ENCODE data around the gene EVC.

DNA sequence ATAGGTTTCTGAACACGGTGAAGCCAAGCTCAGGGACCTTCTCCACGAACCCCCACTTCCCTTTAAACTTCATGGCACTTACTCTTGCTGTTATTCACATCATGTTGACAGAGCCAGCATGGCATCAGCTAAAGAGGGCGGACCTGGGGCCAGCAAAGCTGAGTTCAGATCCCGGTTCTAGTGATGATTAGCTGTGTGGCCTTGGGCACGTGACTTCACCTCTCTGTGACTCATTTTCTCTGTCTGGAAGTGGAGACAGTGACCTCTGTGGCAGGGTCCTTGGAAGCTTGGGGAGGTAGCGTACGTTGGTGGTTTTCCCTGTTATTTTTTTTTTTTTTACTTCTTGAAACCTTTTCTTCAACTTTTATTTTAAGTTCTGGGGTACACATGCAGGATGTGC lies 13.4 kb downstream of the EVC start:
- TF ChIP-seq FOXA1 (IDR thresholded peaks at IDR 0.05) (no peak), SUZ12 (IDR thresholded peaks at IDR 0.05) (no peak), HDGF (IDR thresholded peaks at IDR 0.05; ENCODE audit: borderline replicate concordance) (no peak), SP1 (IDR thresholded peaks at IDR 0.05) (no peak), ARNT (IDR thresholded peaks at IDR 0.05) (no peak), ELF4 (IDR thresholded peaks at IDR 0.05) (no peak), FOXM1 (IDR thresholded peaks at IDR 0.05; ENCODE audit: borderline replicate concordance) (no peak), BHLHE40 (IDR thresholded peaks at IDR 0.05; ENCODE audit: borderline replicate concordance) (no peak), CTBP1 (IDR thresholded peaks at IDR 0.05; ENCODE audit: borderline replicate concordance) (no peak), LEF1 (IDR thresholded peaks at IDR 0.05; ENCODE audit: borderline replicate concordance) (no peak)
